GM18858 (cell line): ENCODE results near the gene LYPD6.

Source experiments
- ATAC-seq: cut with Tn5 transposase; IDR thresholded peaks from one replicate; pipeline ENCODE4 v1.9.1; 2021; ENCODE audit not compliant: unreplicated experiment

Gene LYPD6

DNA sequence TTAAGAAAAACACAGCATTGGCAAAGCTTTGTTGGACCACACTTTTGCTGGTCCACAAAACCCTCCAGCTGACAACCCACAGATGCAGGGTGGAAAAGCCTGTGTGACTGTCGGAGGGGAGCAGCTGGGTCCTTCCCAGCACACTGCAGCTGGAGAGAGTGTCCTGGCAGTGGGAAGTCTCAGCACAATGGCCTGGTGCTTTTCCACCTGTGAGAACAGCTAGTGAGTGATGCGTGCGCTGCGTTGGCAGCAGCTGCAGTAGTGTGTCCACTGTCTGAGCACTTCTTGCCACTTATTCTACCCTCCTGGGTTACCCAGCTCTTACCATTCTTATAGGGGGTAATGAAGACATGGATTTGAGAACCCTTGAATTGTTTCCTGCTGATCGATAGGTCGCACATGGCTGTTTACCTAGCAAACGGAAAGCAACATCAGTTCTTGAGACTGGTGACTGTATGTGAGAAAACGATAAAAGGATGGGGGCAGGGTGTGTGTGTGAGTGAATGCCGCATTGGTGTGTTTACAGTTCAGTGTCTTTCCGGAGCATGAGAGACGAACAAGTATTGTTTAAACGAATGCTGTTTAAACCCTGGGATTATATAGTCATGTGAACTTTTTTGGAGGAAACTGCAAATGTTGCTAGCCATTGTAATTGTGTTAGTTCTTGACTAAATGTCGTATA, 69.7 kb downstream of the LYPD6 start:
- ATAC-seq, result no peak

DNA sequence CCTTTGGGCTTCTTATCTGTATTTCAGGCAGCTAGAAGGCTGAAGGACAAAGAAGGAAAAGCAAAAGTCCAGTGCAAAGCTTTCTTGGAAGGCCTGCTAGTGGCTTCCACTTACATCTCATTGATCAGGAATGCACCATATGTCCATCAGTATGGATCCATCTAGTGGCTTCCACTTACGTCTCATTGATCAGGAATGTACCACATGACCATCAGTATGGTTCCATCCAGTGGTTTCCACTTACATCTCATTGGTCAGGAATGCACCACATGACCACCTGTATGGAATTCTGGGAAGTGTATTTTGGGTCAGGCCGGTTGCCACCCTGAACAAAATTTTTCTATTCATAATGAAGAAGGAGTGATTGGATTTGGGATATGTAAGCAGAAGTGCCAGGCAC, 70.6 kb downstream of the LYPD6 start:
- no peak for ATAC-seq

DNA sequence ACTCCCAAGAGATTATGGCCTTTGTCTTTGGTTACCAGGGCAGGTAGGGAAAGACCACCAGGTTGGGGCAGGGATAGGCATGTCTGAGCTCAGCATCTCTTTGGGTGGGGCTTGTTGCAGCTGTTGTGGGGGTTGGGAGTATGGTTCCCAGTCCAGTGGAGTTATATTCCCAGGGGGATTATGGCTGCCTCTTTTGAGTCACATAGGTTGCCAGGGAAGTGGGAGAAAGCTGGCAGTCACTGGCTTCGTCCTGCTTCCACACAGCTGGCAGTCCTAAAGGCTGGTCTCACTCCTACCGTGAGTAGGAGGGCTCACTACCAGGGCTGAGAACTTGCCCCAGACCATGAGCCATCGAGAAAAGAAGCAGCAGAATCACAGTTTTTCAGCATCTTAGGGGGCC, 79.1 kb downstream of the LYPD6 start:
- no peak for ATAC-seq

DNA sequence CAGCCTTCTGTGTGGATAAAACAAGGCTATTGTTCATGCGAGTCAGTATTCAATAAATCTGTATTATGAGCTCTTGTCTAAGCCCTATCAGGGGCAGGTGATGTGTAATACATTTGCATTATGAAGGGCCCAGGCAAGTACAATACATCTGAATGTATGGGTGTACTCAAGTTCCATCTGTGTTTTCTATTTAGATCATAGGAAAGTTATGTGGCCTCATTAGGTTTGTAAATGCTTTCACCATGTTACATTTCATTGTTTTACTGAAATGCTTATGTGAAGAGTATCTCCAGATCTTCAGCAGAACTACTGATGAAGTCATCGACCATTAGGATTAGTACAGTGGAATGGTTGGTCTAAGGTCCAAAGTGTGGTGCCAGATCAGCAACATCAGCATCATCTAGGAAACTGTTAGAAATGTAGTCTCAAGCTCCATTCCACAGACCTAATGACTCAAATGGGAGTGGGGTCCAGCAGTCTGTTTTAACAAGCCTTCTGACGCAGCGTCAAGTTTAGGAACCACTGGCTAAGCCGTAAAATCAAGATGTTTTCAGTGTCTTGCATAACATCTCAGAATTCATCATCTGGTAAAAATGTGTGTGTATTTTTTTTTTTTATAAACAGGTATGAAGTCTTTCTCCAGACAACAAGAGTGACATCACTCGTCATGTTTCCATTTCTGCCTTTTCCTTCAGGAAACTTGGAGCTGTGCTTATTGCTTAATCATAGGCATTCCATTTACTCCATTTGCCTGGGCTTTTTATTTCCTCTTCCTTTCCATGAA, 80.5 kb downstream of the LYPD6 start:
- ATAC-seq, result no peak

DNA sequence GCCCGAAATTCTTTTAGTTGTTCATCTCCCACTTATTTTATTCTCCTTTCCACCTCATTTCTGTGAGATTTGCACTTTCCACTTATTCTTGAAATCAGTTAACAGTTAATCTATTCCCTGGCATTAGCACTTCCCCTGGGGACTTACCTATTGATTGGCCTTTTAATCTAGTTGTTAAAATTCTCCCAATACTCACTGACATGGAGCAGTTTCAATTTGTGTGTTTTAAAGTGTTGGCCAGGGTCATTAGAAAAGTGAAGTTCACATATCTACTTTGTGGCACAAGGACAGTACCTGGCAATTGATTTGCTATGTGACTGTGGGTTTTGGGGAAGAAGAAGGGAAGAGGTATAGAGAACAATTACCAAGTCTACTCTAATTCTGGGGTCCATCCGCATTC, 83.1 kb downstream of the LYPD6 start:
- no peak for ATAC-seq

DNA sequence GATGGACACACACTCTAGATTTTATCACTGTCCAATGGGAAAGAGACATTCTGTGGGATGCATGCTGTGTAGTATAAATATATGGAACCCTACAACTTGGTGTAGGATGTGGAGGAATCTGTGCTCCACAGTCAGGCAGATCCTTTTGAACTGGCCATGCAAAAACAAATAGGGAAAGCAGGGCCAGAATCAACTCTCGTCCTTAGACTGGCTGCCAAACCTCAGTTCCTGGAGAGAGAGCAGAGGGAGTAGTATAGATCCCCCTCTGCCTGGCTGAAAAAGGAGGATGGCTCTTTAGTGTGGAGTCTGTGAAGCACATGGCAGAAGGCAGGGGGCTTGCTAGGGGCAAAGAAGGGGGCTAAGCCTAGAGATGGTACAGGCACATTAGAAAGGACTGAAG, 84.7 kb downstream of the LYPD6 start:
- ATAC-seq, result no peak

DNA sequence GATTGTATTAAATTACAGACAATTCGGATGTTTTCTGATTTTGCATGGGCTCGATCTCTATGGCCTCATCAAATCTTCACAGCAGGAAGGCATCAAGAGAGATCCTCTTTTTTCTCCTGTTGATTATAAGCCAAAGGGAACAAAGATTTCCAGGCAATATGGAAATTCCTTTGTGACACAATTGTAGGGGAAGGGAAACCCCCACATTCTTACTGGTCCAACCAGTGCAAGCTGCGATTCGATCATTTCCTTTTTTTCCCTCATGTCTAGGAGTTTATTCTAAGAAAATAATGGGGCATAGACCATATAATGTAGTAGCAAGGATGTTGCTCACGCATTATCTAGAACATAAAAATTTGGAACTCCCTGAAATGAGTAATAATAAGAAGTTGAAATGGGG, 87.7 kb downstream of the LYPD6 start:
- ATAC-seq, result no peak

DNA sequence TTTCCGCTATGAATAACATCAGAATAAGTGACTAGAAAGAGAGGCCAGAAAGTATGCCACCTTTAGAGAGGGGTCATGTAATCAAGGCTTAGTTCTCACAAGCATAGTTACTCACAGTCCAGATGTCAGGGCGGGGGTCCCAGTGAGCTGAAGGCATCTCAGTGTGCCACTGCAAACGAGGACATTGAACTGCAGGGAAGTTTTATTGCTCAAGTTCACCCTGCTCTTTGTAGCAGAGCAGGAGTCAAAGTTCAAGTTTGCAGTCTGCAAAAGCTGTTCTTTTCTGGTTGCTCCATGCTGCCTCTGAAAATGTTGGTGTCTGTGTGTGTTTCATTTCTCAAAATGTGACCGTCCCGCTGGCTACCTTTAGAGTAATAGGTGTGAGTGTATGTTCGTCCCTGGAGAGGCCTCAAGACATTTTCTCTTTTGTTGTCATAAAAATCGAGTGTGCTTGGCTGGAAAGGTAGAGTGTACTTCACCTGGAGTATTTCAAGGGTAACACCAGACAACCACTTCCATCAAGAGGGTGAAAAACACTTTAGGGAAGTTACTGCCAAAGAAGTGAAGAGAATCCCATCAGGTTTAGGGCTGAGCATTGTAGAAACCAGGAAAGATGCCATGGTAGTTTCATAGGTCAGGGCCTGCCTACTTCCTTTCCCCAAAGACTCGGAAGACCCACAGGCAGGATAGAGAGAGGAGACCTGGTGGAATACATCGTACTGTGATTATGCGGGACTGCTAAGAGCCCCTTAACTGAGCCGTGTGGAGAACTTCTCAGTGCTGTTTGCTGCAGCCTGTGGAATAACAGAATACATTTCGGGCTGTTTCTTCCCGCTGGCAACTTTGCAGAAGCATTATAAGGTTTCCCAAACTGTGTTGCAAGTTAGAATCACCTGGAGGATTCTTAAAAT, 89.9 kb downstream of the LYPD6 start:
- ATAC-seq, result no peak

DNA sequence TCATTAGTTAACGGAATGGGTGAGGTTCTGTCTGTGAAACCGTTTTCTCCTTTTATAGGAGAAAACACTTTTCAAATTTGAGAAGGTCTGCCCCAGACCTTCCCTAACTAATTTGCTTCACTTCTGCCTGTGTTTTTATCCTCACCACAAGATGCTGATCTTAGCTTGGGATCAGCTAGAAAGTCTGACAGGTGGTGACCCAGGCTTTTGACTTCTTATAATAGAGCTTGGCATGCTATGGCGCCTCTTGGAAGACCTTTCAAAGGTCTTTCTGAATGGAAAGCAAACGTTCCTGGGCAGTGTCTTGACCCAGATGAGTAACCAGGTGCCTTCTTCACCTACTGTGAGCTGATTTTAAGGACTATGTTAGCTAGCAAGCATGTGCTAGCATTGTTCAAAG, 91.4 kb downstream of the LYPD6 start:
- no peak for ATAC-seq

DNA sequence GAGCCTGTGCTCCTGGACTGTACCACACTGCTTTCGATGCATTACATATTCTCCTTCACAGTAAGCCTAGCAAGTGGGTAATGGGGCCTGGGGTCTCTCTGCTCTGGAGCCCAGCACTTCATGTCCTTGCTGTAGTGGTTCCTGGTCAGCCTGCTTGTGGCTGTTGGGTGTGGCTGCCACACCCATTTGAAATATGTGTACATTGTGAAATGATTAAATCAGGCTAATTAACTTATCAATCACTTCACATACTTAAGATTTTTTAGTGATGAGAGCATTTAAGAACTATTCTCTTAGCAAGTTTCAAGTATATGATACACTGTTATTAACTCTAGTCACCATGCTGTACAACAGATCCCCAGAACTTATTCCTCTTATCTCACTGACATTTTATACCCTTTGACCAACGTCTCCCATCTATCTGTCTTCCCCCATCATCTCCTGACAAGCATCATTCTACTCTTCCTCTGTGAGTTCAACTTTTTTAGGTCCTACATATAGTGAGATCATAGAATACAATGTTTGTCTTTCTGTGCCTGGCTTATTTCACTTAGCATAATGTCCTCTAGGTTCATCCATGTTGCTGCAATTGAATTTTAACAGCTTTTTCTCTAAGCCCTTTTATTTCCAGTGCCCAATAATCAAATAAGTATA, 92.1 kb downstream of the LYPD6 start:
- ATAC-seq, result no peak

DNA sequence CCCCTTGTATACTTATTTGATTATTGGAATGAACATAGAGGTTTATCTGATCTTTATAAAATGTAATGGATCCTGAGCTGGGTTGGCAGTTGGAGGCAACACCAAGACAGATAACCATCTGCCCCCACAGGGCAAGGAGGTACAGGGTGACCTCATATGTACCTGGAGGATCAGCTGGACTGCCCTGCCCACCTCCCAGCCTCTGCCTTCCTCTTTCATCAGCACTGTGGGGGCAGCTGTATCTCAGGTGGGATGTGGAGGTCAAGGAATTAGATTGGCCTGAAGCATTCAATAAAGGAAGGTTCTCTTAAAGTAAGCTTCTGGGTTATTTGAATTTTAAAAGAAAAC, 92.6 kb downstream of the LYPD6 start:
- ATAC-seq, result no peak

DNA sequence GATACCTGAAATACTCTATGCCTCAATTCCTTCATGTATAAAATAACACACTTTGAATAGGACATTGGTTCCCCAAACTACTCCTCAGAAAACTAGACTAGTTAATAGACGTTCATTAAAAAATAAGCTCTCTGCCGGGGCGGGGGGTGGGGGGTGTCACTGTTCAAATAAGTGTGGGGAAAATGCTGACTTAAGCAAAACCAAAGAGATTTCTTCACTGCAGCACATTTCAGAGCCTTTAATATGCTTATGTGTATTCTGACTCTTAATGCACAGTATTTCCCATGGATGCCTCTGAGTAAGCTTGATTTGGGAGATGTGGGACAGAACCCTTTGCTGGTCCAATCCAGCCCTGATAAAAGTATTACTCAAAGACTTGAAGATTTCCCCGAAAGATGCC, 93.2 kb downstream of the LYPD6 start:
- ATAC-seq, result no peak

DNA sequence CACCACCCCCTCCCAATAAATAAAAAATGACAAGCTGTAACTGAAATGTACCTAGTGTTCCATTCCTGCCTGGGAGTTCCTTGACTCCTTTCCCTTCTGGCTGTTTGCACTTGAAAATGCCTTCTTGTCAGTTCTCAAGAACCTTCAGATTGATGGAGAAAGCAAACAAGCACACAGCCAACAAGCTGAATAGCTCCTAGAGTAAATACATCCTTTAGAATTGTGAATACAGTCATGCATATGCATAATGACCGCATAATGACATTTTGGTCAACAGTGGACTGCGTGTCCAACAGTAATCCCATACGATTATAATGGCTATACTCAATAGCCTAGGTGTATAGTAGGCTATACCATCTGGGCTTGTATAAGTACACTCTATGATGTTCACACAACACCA, 97.0 kb downstream of the LYPD6 start:
- no peak for ATAC-seq

DNA sequence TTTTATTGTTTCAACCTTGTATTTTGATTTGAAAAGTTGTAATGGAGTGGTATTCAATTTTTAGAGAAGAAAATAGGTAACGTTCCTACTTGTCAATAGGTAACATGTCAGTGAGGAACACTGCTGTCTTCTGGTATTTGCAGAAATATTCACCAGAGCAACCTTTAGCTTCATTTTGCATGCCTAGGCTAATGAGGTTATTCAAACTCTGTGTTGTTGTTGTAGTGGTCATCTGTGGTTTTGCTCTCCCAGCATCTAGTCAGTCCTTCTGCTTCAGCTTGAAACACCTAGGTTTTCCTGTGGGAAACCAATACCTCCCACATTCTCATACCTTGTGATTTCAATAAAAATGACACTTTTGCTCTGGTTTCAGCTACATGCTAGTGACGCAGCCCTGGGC, 98.4 kb downstream of the LYPD6 start:
- no peak for ATAC-seq

DNA sequence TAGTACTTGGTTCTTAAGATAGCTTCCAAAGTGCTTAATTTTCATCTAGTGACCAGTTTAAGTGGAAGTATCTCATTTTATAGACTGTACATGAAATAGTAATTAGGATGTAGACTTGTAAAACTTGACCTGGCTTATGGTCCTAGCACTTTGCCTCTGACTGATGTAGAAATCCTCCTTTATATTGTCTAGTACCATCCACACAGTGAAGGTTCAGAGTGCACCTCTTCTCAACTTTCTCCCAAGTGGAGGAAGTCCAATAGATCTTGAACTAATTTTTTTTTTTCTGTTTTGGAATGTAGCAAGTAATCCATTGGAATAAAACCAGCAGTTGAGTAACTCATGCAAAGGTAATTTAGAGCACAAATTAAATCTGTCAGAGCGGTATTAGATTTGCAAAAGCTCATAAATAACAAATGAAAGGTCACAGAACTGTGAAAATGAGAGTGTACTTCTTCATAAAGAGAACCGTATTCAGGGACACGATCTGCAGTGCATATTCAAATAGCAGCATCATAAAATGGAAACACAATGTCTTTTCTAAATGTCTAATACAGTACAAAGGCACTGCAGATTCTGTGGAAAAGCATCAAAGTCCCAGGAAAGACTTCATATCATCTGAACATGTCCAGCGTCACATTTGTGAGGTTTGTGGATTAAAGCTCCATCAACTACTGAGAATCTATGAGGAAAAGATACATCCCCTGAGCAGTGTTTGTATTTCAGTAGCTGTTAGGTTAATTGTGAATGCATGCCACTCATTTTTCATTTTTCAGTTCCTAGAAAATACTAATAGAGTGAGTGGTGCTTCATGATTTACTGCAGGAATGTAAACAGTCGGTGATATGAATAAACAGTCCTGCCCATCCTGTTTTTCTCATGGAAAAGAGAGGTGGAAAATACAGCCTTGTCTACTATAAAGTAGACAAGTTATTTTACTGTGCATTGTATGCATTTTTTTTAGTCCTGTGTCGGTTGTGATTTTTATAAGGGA, 100.7 kb downstream of the LYPD6 start:
- ATAC-seq, result no peak

DNA sequence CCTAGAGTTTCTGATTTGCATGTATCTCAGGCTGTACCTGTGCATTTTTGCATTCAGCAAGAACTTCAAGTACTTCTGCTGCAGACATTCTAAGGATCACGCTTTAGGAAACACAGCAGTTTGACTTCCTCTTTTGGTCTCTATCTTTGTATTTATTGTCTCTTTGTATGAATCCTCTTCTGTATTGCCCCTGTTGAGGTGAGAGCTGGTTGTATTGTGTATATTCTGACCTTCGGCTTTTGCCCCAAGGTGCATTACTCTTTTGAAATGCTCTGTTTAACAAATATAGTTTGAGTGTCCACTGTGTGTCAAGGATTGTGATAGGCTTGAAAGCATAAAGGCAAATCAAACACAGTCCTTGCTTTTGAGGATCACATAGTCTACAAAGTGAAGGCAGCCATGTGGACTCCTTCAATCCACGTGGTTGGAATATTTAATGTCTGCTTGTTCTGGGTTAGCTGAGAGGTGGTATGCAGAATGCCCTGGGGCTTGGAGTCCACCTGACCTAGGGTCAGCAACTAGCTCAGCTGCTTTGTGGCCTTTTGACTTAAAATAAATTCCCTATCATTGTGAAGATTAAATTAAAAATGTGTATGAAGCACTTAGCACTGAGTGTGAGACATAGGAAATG, 108.1 kb downstream of the LYPD6 start:
- no peak for ATAC-seq

DNA sequence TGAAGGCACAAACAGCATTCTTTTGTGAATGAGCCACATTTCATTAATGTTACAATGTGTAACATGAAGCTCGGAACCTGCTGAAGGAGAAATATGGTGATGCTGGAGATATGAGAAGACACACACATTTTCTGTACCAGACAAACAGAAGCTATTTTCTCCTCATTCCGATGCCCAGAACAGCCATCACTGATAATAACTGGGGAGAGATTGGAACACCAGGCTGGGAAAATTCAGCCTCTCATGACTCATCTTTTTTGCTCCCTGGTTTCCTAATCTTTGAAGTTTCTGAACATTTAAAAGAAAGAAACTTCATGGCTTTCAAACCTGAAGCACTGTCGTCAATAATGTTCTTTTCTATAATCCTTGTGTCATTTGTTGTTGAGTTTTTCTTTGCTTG, 110.9 kb downstream of the LYPD6 start:
- no peak for ATAC-seq

DNA sequence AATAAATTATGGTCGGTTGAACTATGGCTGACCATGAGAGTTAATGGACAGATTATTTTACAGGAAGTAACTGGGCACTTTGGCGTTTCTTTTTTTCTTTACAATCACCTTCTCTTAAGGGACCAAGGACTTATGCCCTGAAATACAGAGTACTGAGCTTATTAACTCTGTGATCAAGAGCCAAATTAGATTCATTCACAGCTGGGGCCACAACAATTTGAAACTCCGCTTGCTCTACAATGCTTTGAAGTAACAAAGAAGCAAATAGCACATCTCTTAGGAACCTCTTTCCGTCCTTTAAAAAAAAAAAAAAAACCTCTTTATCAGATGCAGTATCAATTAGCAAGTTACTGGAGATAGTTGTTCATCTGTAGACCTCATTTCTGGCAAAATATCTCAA, 112.0 kb downstream of the LYPD6 start:
- ATAC-seq, result no peak

DNA sequence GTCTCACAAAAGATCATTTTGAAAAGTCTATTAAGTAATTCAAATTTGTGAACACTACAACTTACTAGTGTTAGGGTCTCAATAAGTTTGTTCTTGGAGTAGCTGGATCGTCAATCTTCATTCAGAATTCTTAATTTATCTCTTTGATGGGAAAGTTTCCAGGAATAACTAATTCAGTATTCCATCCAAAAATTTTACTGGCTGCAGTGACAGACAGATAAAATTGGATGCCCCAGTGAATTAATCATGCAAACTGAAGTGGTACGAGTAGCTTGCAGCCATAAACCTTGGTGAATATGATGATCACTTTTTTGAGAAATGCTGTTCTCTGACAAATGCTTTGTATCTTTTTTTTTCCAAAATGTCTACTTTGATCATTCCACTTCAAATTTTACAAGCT, 112.8 kb downstream of the LYPD6 start:
- no peak for ATAC-seq

DNA sequence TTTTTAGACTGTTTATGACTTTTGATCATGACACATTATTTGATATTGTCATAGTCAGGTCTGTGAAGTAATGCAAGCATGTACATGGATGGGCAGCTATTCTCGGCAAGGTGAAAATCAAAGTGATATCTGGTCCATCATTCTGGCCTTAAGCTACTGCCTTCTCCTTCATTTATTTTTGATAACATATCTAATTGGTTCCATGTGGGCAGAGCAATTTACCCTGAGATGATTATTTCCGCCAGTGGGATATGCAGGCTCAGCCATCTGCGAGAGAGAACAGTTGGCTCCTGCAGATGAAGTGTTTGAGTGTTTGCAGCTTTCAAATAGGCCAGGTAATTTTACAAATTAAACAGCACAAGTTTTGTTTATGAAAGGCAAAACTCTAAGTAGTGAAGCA, 116.4 kb downstream of the LYPD6 start:
- ATAC-seq, result no peak
